NCI-H1694 (cell line): ENCODE data around the gene ANGPTL2.

ENCODE experiments used
- DNase-seq: peaks from one replicate; lab custom pipeline; 2025; lab: John Stamatoyannopoulos, UW

ANGPTL2 gene

GRCh38 chr9:127118597-127119319 is 3.7 kb downstream of the ANGPTL2 start:
- no peak for DNase-seq

DNA sequence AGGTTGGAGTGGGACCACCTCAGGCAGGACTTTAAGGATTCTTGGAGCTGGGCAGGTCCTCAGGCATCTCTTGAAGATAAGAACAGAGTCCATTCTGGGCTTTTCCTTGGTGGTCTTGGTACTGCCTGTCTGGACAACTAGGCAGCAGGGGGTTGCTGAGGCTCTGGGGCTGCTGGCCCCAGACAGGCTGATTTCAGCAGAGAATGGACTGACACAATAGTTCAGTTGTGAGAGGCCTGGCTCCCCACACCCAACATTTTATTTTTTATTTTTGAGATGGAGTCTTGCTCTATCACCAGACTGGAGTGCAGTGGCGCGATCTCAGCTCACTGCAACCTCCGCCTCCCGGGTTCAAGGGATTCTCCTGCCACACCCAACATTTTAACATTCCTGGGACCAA is 4.6 kb downstream of the ANGPTL2 start:
- DNase-seq, result no peak

- DNase-seq, result no peak
These were observed 5.5 kb downstream of the ANGPTL2 start for GRCh38 chr9:127116957-127117356.

GRCh38 chr9:127116088-127116726 is 6.2 kb downstream of the ANGPTL2 start:
- no peak for DNase-seq

- no peak for DNase-seq
These were observed 7.8 kb downstream of the ANGPTL2 start for GRCh38 chr9:127114606-127115005.

DNA sequence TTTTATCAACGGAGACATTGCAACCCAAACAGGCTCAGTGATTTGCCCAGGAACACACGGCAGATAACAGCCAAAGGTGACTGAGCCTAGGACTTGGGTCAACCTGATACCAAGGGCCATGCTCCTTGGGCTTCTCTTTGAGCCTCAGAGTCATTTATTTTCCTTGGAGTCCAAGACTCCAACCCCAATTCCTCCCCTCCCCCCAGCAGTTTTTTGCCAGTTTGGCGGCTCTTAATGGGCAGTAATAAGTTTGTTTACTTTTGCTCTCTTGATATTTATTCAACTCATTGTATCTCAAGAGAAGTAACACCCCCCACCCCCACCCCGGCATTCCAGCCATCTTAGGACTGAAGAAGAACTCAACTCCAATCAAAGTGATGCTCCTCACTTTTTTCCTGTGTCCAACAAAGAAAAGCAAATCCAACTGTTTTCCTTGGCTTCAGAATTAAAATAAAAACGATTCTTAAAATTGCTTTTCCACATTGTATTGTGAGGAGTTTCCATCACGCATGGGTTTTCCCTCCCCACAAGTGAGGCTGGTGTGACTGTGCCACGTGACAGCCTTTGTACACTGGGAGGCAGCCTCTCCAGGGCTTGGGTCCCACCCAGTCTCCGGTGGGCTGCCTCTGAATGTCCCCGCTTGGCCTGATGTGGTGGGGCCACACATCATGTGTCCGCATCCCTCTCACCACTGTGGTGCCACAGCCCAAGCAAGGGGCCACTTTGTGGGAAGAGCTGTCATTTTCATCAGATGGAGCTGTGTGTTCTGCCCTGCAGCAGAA is 9.1 kb downstream of the ANGPTL2 start:
- no peak for DNase-seq

- DNase-seq, result no peak
These were observed 9.7 kb downstream of the ANGPTL2 start for GRCh38 chr9:127112735-127113161.

GRCh38 chr9:127112056-127112455 is 10.4 kb downstream of the ANGPTL2 start:
- DNase-seq, result no peak

DNA sequence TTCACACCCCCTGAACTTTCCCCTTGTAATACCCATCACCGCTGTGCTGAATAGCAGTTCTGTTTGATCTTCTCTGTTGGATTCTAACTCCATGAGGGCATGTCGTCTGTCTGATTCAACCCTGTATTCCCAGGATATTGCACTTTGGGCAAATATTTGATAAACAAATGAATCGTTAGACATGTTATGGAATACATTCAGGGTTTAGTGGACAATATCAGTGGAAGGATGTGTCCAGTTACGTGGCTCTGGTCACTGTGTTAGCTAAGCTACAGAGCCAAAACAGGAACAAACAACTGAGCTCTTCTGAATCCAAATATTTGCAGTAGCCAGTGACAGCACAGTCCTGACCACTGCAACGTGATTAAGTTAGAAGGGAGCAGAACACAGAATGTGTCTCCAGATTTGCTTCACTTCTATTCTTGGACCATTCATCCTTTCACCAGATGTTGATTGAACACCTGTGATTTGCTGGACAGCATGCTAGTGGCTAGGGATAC is 13.2 kb downstream of the ANGPTL2 start:
- DNase-seq, result no peak

DNA sequence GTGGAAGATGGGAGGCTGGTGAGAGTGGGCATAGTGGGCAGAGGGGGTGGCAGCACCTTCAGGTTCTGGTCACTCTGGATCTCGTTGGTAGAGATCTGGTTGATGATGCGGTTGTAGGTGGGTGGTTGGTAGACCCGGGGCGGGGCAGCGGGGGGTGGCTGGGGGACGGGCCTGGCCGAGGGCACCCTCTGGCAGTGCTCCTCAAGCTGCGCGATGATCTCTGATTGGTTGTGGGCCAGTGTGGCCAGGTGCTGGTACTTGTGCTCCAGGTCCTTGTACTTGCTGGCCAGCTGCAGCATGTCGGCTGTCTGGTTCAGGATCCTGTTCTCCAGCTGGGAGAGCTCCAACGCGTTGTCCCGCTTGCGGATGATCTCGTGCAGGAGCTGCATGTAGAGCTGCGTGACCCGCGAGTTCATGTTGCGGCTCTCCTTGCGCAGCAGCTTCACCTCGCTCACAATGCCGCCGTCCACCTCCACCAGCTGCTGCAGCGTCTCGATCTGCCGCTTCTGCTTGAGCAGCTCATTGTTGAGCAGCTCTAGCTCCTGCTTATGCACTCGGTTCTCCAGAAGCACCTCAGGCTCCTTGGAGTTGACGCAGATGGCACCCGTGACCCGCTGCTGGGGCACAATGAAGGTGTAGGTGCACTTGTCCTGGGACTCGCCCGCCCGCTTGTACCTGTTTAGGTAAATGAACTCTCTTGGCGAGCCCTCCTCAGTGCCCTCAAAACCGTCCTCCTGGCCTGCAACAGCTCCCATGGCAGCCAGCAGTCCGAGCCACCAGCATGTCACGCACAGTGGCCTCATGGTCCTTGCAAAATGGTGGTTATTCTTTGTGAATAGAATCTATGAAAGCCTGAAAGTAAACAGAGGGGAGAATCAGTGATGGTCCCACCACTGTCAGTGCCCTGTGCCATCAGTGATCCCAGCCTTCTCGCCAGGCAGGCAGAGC is 14.2 kb downstream of the ANGPTL2 start:
- no peak for DNase-seq

GRCh38 chr9:127107171-127107928 is 15.1 kb downstream of the ANGPTL2 start:
- DNase-seq, result no peak

GRCh38 chr9:127106466-127106855 is 16.0 kb downstream of the ANGPTL2 start:
- DNase-seq, result no peak

- DNase-seq, result no peak
These were observed 16.5 kb downstream of the ANGPTL2 start for GRCh38 chr9:127105805-127106465.

DNA sequence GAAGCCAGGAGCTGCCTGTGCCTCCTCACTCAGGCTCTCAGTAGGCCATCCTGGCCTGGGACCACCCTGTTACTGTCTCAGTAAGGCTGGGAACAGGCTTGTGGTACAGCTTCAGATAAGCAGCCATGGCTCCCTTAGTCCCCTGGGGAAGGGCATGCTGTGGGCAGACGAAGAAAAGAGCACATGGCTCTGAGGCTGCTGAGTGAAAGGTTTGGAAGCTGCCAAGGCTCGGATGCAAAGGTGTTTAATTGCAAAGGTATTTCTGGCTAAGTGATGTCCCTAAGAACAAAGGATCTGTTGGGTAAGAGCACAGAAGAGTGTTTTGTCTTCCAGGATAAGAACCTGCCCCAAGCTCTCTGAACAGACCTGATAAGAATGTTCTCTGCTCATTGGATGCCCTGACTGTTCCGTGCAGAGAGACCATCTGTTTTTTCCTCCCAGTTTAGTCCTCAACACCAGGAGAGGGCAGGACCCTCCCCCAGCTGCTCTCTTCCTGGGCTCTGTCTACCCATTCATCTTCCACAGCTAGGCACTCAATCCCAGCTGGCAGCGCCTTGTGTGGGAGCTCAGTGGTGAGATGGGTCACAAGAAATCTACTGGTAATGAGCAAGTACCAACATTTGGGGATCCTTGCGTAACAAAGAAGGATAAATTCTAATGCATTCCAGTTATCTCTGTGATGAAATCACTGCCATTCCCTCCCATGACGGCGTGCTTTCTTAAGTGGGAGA is 17.7 kb downstream of the ANGPTL2 start:
- DNase-seq, result peak; percentile 84

GRCh38 chr9:127102788-127103187 is 19.6 kb downstream of the ANGPTL2 start:
- DNase-seq, result no peak

- no peak for DNase-seq
These were observed 20.3 kb downstream of the ANGPTL2 start for GRCh38 chr9:127102176-127102575.

- no peak for DNase-seq
These were observed 22.8 kb downstream of the ANGPTL2 start for GRCh38 chr9:127099664-127100063.

DNA sequence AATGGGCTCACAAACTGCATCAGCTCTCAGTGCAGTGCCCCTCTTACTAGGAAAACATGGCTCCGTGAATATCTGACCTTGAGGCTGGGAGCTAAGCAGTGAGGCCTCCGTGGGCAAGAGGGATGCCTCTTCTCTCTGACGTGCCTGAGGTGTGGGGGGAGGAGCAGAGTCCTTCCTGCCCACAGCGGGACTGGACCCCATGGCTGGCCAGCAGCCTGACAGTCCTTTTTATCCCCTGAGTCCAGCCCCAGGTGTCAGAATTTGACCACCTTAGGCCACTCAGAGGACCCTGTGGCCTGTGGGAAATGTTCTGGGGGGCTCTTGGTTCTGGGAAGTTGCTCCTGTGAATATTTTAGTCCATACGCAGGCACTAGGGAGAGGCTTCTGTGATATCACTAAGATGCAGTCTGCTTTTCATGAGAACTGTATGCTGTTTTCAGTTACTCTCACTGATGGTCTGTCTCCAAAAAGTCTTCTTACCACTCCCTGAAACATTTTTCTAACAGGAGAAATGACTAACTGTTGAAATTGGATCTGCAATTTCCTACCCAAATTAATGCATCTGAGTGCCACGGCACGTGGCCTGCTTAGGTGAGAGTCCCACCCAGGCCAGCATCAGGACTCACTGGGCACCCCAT is 23.4 kb downstream of the ANGPTL2 start:
- no peak for DNase-seq

- DNase-seq, result no peak
These were observed 24.8 kb downstream of the ANGPTL2 start for GRCh38 chr9:127097683-127098082.
